Left lung (tissue), 10 donors: ENCODE measurements around the gene IMMP2L. TPM values are rescaled to one million over a fixed set of nuclear protein-coding genes. Genes with fewer than 3 reads are reported as not detected.

Experiments used
- ATAC-seq: fragments of 200-7000 bp; cut with Tn5 transposase; one replicate; pipeline ENCODE4 v1.9.1; 2020; ENCODE audit warnings: moderate library complexity
- DNase-seq, 4 donors: peaks; one replicate each; pipeline ENCODE4 v3.0.0-alpha.2; 2013 to 2020
- H3K27ac ChIP-seq, 2 donors: fragments of 200-600 bp; sonication (generic) in 1 of 2; one replicate each; pipeline versions ENCODE4 v1.5.0 to v1.8.0; 2020 to 2021
- H3K27me3 ChIP-seq, 2 donors: fragments of 200-600 bp; sonication (generic) in 1 of 2; one replicate each; pipeline versions ENCODE4 v1.5.0 to v1.8.0; 2020 to 2021
- H3K36me3 ChIP-seq, 2 donors: fragments of 200-600 bp; sonication (generic) in 1 of 2; one replicate each; pipeline versions ENCODE4 v1.5.0 to v1.8.0; 2020 to 2021
- H3K4me1 ChIP-seq, 2 donors: fragments of 200-600 bp; one replicate each; pipeline ENCODE4 v1.8.0; 2021
- H3K4me3 ChIP-seq, 2 donors: fragments of 200-600 bp; sonication (generic) in 1 of 2; one replicate each; pipeline versions ENCODE4 v1.5.0 to v1.8.0; 2020 to 2021; ENCODE audit warnings: mild to moderate bottlenecking in 1 of 2
- H3K9me3 ChIP-seq, 2 donors: fragments of 200-600 bp; sonication (generic) in 1 of 2; one replicate each; pipeline versions ENCODE4 v1.5.0 to v1.8.0; 2020 to 2021
- CTCF ChIP-seq, 2 donors: fragments of 200-600 bp; sonication (generic) in 1 of 2; IDR thresholded peaks; one replicate each; pipeline versions ENCODE4 v1.5.0 to v1.8.0; 2021; ENCODE audit warnings: antibody characterized with exemption in 2 of 2
- intact Hi-C, 2 donors: fragments of 100-400 bp; cut with DNase I; formaldehyde crosslinking; loops; one replicate each; pipeline versions ENCODE4 v1.11.2 to v1.14.2; 2022
- polyA plus RNA-seq, 6 donors: library from polyadenylated mRNA; unstranded; fragments of 120-200 nt; gene quantifications; one replicate each; pipeline ENCODE4 v1.2.1, GENCODE V29; 2013; ENCODE audit not compliant: insufficient read length in 6 of 6
- total RNA-seq, 2 donors: library from RNA; stranded (reverse); fragmentation: NEBNext Ultra II Directional; extraction: Animal tissue kit (Norgen Biotek cat#: 25700); gene quantifications; one replicate each; pipeline ENCODE4 v1.2.1, GENCODE V29; 2021
- donor health status: DM: no; HTN: yes; CAD: no.
- donor health status: DM: no; HTN: no; CAD: no.

IMMP2L gene
- total and polyA plus RNA-seq, 8 donors, result 10.3 to 30.1 (median 25.7) TPM

GRCh38 chr7:111438369-111439289 lies 123.7 kb downstream of the IMMP2L start:
- TF ChIP-seq CTCF (IDR thresholded peaks at IDR 0.05), result no peak
- Histone ChIP-seq H3K4me1 (peaks cover 0 to 6% of the 10 kb centered on the region in 2 donors), H3K36me3 (no peaks in the 10 kb centered on the region), H3K27me3 (no peaks in the 10 kb centered on the region), H3K9me3 (peaks cover 0 to 32% of the 10 kb centered on the region in 2 donors), H3K4me3 (no peak overlapping the region), H3K27ac (no peak overlapping the region)
- no peak for DNase-seq
- ATAC-seq, result no peak
- intact Hi-C loops, result no loop called here

GRCh38 chr7:111437736-111438135 lies 124.6 kb downstream of the IMMP2L start:
- ATAC-seq, result no peak
- peaks cover 0 to 41% of the 10 kb centered on the region in 2 donors for H3K9me3 ChIP-seq
- peaks cover 0 to 6% of the 10 kb centered on the region in 2 donors for H3K4me1 ChIP-seq
- no peak for TF ChIP-seq CTCF (IDR thresholded peaks at IDR 0.05)
- no peaks in the 10 kb centered on the region for H3K36me3 ChIP-seq
- DNase-seq, result no peak
- H3K27me3 ChIP-seq, result no peaks in the 10 kb centered on the region
- H3K4me3 ChIP-seq, result no peak overlapping the region
- intact Hi-C loops, result no loop called here
- no peak overlapping the region for H3K27ac ChIP-seq

GRCh38 chr7:111436608-111437007 lies 125.7 kb downstream of the IMMP2L start:
- Histone ChIP-seq H3K27me3 (no peaks in the 10 kb centered on the region), H3K9me3 (peaks cover 0 to 46% of the 10 kb centered on the region in 2 donors), H3K36me3 (no peaks in the 10 kb centered on the region), H3K4me3 (no peak overlapping the region), H3K4me1 (peaks cover 0 to 6% of the 10 kb centered on the region in 2 donors), H3K27ac (no peak overlapping the region)
- DNase-seq (no peak), ATAC-seq (no peak)
- intact Hi-C loops, result no loop called here
- TF ChIP-seq CTCF (IDR thresholded peaks at IDR 0.05), result no peak

- Histone ChIP-seq H3K4me1 (peaks cover 0 to 2% of the 10 kb centered on the region in 2 donors), H3K27ac (no peak overlapping the region), H3K4me3 (no peak overlapping the region), H3K36me3 (no peaks in the 10 kb centered on the region), H3K9me3 (peaks cover 0 to 44% of the 10 kb centered on the region in 2 donors), H3K27me3 (no peaks in the 10 kb centered on the region)
- no peak for DNase-seq
- no peak for ATAC-seq
- TF ChIP-seq CTCF (IDR thresholded peaks at IDR 0.05), result no peak
- intact Hi-C loops, result no loop called here
Measured at GRCh38 chr7:111433426-111433825, 128.9 kb downstream of the IMMP2L start.

GRCh38 chr7:111429781-111430180 lies 132.5 kb downstream of the IMMP2L start:
- Histone ChIP-seq H3K36me3 (no peaks in the 10 kb centered on the region), H3K27me3 (no peaks in the 10 kb centered on the region), H3K9me3 (peaks cover 0 to 25% of the 10 kb centered on the region in 2 donors), H3K4me1 (no peaks in the 10 kb centered on the region), H3K27ac (no peak overlapping the region), H3K4me3 (no peak overlapping the region)
- DNase-seq, result no peak
- TF ChIP-seq CTCF (IDR thresholded peaks at IDR 0.05), result no peak
- intact Hi-C loops, result no loop called here
- no peak for ATAC-seq
